Measurements from ENCODE around the gene ANO6.

Gene ANO6

GRCh38 chr12:45475594-45475993, 259.7 kb downstream of the ANO6 start:
- DNase-seq: no peak

DNA sequence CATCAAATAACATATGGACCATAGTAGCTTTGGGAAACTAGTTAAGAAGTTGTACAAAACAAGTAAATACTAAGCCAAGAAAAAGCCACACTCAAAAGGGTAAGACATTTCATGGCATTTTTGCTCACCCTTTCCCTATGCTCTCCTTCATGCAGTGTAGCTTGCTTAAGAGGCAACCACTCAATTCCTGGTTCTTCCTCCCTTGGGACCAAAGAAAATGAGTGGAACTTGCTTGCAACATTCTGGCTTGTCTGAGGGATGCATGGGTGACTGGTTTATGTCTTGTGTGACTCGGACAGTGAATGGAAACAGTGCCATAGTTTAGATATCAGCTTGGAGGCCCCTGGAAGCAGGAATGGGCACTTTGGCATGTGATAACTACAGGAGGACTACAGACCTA, 261.6 kb downstream of the ANO6 start:
- no peak for DNase-seq

DNA sequence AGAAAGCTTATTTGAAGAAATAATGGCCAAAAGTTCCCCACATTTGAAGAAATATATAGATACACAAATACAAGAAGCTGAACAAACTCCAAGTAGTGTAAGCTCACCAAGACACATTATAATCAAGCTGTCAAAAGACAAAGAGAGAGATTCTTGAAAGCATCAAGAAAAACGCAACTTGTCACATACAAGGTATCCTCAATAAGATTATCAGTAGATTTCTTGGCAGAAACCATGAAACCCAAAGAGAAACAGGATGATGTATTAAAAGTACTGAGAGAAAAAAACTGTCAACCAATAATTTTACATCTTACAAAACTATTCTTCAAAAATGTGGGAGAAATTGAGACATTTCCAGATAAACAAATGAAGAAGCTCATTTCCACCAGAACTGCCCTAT, 263.0 kb downstream of the ANO6 start:
- no peak for DNase-seq

DNA sequence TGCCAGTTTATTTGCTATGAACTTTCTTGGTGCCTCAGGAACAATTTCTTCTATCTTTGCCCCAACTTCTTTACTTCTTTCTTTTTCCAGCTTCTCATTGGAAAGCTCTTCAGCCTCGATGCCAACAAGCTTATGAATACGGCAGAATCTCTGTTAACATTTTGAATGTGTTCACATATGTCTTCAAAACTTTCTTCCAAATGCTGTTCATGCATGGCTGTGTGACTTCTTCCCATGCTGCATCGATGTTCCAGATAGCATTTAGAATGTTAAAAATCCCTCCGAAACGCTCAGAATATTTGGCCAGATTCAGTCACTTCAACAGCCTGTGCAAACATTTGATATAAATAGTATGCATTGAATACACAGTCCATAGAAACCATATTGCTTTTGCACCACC, 265.9 kb downstream of the ANO6 start:
- DNase-seq: no peak

- DNase-seq: no peak
These were observed 267.7 kb downstream of the ANO6 start for GRCh38 chr12:45483571-45483970.
